Daoy (cell line): ENCODE data around the gene PI3. TPM values are rescaled to one million over a fixed set of nuclear protein-coding genes. Genes with fewer than 3 reads are reported as not detected.

ENCODE experiments used
- DNase-seq: peaks from one replicate; pipeline ENCODE4 v3.0.0-alpha.2; 2015; ENCODE audit warnings: low read depth
- total RNA-seq: library from RNA; depleted of rRNA; stranded (reverse); fragments of >200 nt; shearing (Covaris generic); gene quantifications from 2 replicates; pipeline ENCODE4 v1.2.3, GENCODE V29; 2014; rRNA removed

PI3 gene
- total RNA-seq, 1 experiment from 2014 or later, result not detected

- DNase-seq, result no peak
Measured at GRCh38 chr20:45187693-45188092, 13.0 kb downstream of the PI3 start.

- no peak for DNase-seq
Measured at GRCh38 chr20:45189067-45189609, 14.4 kb downstream of the PI3 start.

GRCh38 chr20:45189861-45190260 is 15.2 kb downstream of the PI3 start:
- no peak for DNase-seq

GRCh38 chr20:45191926-45192325 is 17.2 kb downstream of the PI3 start:
- no peak for DNase-seq

- DNase-seq, result no peak
Measured at GRCh38 chr20:45193331-45193730, 18.6 kb downstream of the PI3 start.

- no peak for DNase-seq
Measured at GRCh38 chr20:45206725-45207124, 32.0 kb downstream of the PI3 start, which contains the start of gene SEMG1. Gene SEMG1, plus strand, starts transcription at chr20:45207033. Its CDS starts 21 bp downstream, at chr20:45207054.

- DNase-seq, result no peak
Measured at GRCh38 chr20:45209924-45210323, 35.2 kb downstream of the PI3 start.

- DNase-seq, result no peak
Measured at GRCh38 chr20:45211569-45212474, 37.1 kb downstream of the PI3 start.

GRCh38 chr20:45212836-45213235 is 38.1 kb downstream of the PI3 start:
- DNase-seq, result no peak

GRCh38 chr20:45218124-45218523 is 43.4 kb downstream of the PI3 start:
- no peak for DNase-seq

- no peak for DNase-seq
Measured at GRCh38 chr20:45218636-45219035, 43.9 kb downstream of the PI3 start.

GRCh38 chr20:45221076-45221475 is 46.4 kb downstream of the PI3 start, which contains the start of gene SEMG2:
Gene SEMG2, plus strand, starts transcription at chr20:45221373. Its CDS starts 17 bp downstream, at chr20:45221390.
- no peak for DNase-seq

- DNase-seq, result no peak
Measured at GRCh38 chr20:45223136-45223535, 48.4 kb downstream of the PI3 start.

Other genes starting within 250 kb of the PI3 start
- 77.5 and 87.9 TPM in 2 replicates for gene TOMM34, start 214.5 kb upstream of the PI3 start, total RNA-seq
- 20.8 and 25.0 TPM in 2 replicates for gene STK4, start 208.4 kb upstream of the PI3 start, total RNA-seq
- not detected in 2 replicates for gene KCNS1, start 73.8 kb upstream of the PI3 start, total RNA-seq
- gene WFDC5, start 59.7 kb upstream of the PI3 start, total RNA-seq, result not detected in 2 replicates
- gene WFDC12, start 50.4 kb upstream of the PI3 start, total RNA-seq, result not detected in 2 replicates
- not detected in 2 replicates for gene SEMG1, start 32.1 kb downstream of the PI3 start, total RNA-seq
- not detected in 2 replicates for gene SEMG2, start 46.5 kb downstream of the PI3 start, total RNA-seq
- gene SLPI, start 79.7 kb downstream of the PI3 start, total RNA-seq, result not detected in 2 replicates
- not detected in 2 replicates for gene RBPJL, start 131.9 kb downstream of the PI3 start, total RNA-seq
- not detected in 2 replicates for gene MATN4, start 133.4 kb downstream of the PI3 start, total RNA-seq
- gene SDC4, start 173.5 kb downstream of the PI3 start, total RNA-seq, result 136 and 143 TPM in 2 replicates
- gene SYS1, start 188.3 kb downstream of the PI3 start, total RNA-seq, result 12.5 and 13.3 TPM in 2 replicates
- not detected in 2 replicates for gene TP53TG5, start 203.4 kb downstream of the PI3 start, total RNA-seq
- gene DBNDD2, start 233.4 kb downstream of the PI3 start, total RNA-seq, result 5.8 and 7.3 TPM in 2 replicates
- gene PIGT, start 241.2 kb downstream of the PI3 start, total RNA-seq, result 51.3 and 58.7 TPM in 2 replicates